ENCODE data around the gene RAB26. TPM values are rescaled to one million over a fixed set of nuclear protein-coding genes. Genes with fewer than 3 reads are reported as not detected.

Gene RAB26
- total and polyA plus RNA-seq, 4 donors = 1.9 to 3.9 (median 3.0) TPM

GRCh38 chr16:2170587-2171435 is 22.4 kb downstream of the RAB26 start:
- Histone ChIP-seq H3K27me3 (ENCODE audit: control insufficient read depth in 4 of 4, insufficient read depth in 4 of 4, low read length in 3 of 4) (no peaks in the 10 kb centered on the region), H3K4me1 (ENCODE audit: control insufficient read depth in 4 of 4, insufficient read depth in 4 of 4, low read length in 3 of 4) (peaks cover 8 to 18% (median 13%) of the 10 kb centered on the region in 4 donors), H3K4me3 (ENCODE audit: low read depth in 1 of 3, low read length in 3 of 3) (peak overlapping the region in 1 of 3 donors; percentile 4), H3K36me3 (ENCODE audit: control insufficient read depth in 4 of 4, insufficient read depth in 3 of 4, low read depth in 1 of 4, low read length in 3 of 4) (peaks cover 15 to 54% (median 26%) of the 10 kb centered on the region in 4 donors), H3K27ac (ENCODE audit: low read depth in 1 of 2, low read length in 2 of 2) (peak overlapping the region in 1 of 2 donors; percentile 3), H3K9me3 (ENCODE audit: control insufficient read depth in 4 of 4, low read length in 3 of 4) (no peaks in the 10 kb centered on the region), H3K9ac (ENCODE audit: low read depth in 1 of 2, low read length in 2 of 2) (no peak overlapping the region)
- TF ChIP-seq HNF4A (conservative IDR thresholded peaks at IDR 0.05) = no peak
- no peak for TF ChIP-seq GABPA (IDR thresholded peaks at IDR 0.05 in 1 of 2, conservative IDR thresholded peaks at IDR 0.05 in 1 of 2)
- no peak for TF ChIP-seq RAD21 (IDR thresholded peaks at IDR 0.05)
- no peak for TF ChIP-seq SP1 (IDR thresholded peaks at IDR 0.05)
- TF ChIP-seq, protein P1, sequence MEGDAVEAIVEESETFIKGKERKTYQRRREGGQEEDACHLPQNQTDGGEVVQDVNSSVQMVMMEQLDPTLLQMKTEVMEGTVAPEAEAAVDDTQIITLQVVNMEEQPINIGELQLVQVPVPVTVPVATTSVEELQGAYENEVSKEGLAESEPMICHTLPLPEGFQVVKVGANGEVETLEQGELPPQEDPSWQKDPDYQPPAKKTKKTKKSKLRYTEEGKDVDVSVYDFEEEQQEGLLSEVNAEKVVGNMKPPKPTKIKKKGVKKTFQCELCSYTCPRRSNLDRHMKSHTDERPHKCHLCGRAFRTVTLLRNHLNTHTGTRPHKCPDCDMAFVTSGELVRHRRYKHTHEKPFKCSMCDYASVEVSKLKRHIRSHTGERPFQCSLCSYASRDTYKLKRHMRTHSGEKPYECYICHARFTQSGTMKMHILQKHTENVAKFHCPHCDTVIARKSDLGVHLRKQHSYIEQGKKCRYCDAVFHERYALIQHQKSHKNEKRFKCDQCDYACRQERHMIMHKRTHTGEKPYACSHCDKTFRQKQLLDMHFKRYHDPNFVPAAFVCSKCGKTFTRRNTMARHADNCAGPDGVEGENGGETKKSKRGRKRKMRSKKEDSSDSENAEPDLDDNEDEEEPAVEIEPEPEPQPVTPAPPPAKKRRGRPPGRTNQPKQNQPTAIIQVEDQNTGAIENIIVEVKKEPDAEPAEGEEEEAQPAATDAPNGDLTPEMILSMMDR (IDR thresholded peaks at IDR 0.05; ENCODE audit: low read depth, low read length, missing input control) = no peak
- no peak for TF ChIP-seq RXRA (IDR thresholded peaks at IDR 0.05)
- TF ChIP-seq JUND (IDR thresholded peaks at IDR 0.05) = no peak
- TF ChIP-seq FOXA1 (IDR thresholded peaks at IDR 0.05) = no peak
- TF ChIP-seq EGR1 (IDR thresholded peaks at IDR 0.05; ENCODE audit: low read depth in 2 of 2) = no peak
- TF ChIP-seq, protein P2, sequence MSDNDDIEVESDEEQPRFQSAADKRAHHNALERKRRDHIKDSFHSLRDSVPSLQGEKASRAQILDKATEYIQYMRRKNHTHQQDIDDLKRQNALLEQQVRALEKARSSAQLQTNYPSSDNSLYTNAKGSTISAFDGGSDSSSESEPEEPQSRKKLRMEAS (IDR thresholded peaks at IDR 0.05) = no peak
- no peak for TF ChIP-seq ZBTB33 (IDR thresholded peaks at IDR 0.05)
- DNase-seq (ENCODE audit: low spot score) = no peak
- WGBS = 92% methylated on average over 47 of the region's 47 CpGs

GRCh38 chr16:2171601-2172178 is 23.3 kb downstream of the RAB26 start:
- no peak for DNase-seq (ENCODE audit: low spot score)
- no peak overlapping the region for H3K27ac ChIP-seq (ENCODE audit: low read depth in 1 of 2, low read length in 2 of 2)
- no peaks in the 10 kb centered on the region for H3K27me3 ChIP-seq (ENCODE audit: control insufficient read depth in 4 of 4, insufficient read depth in 4 of 4, low read length in 3 of 4)
- no peak for TF ChIP-seq HNF4A (conservative IDR thresholded peaks at IDR 0.05)
- no peak overlapping the region for H3K4me3 ChIP-seq (ENCODE audit: low read depth in 1 of 3, low read length in 3 of 3)
- H3K9ac ChIP-seq (ENCODE audit: low read depth in 1 of 2, low read length in 2 of 2) = no peak overlapping the region
- H3K36me3 ChIP-seq (ENCODE audit: control insufficient read depth in 4 of 4, insufficient read depth in 3 of 4, low read depth in 1 of 4, low read length in 3 of 4) = peaks cover 17 to 62% (median 29%) of the 10 kb centered on the region in 4 donors
- H3K9me3 ChIP-seq (ENCODE audit: control insufficient read depth in 4 of 4, low read length in 3 of 4) = no peaks in the 10 kb centered on the region
- H3K4me1 ChIP-seq (ENCODE audit: control insufficient read depth in 4 of 4, insufficient read depth in 4 of 4, low read length in 3 of 4) = peaks cover 1 to 10% (median 7%) of the 10 kb centered on the region in 4 donors
- 93% methylated on average over 28 of the region's 28 CpGs for WGBS

Data from liver (tissue), 9 donors.